Suprapubic skin (tissue), 4 donors: ENCODE results near the gene PSTPIP1.

Source experiments
- CTCF ChIP-seq, 2 donors: fragments of 200-600 bp in 1 of 2; fragments of 450-650 bp in 1 of 2; sonication (generic) in 1 of 2; IDR thresholded peaks; one replicate each; pipeline ENCODE4 v1.5.1; 2016 to 2019; ENCODE audit warnings: antibody characterized with exemption in 2 of 2, mild to moderate bottlenecking in 1 of 2, moderate library complexity in 1 of 2
- POLR2A ChIP-seq, 2 donors: fragments of 450-650 bp; IDR thresholded peaks; one replicate each; pipeline ENCODE4 v1.6.1; 2017; ENCODE audit warnings: antibody characterized with exemption in 2 of 2, mild to moderate bottlenecking in 2 of 2, moderate library complexity in 2 of 2
- POLR2AphosphoS5 ChIP-seq, 3 donors: sonication (generic); formaldehyde crosslinking; IDR thresholded peaks; one replicate each; pipeline ENCODE4 v1.6.1; 2017; ENCODE audit warnings: antibody characterized with exemption in 3 of 3

DNA sequence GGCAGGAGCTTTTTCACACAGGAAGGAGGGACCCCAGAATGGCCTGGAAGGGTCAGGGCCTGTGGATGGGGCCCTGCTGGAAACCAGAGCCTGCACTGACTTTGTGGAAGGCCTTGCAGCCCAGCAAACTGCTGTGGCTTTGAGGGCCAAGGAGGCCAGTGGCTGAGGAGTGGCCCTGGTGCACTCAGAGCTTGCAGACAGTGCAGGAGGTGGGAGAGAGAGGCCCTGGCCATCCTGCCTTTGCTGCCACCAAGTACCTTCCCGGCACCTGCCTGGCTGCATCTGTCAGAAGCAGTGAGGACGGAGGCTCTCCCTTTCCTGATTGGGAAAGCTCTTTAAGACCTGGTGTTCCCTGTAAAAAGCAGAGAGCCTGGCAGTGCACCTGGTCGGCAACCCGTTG is 6.4 kb downstream of the PSTPIP1 start:
- TF ChIP-seq POLR2A (IDR thresholded peaks at IDR 0.05) = no peak
- TF ChIP-seq CTCF (IDR thresholded peaks at IDR 0.05) = no peak
- TF ChIP-seq POLR2AphosphoS5 (IDR thresholded peaks at IDR 0.05) = no peak
